Muscle of arm (tissue), 12 donors: Measurements from ENCODE around the gene MACROD1. TPM values are rescaled to one million over a fixed set of nuclear protein-coding genes. Genes with fewer than 3 reads are reported as not detected.
A peak's percentile ranks its signal among the peaks of the same experiment; 100 is the strongest.
"Not testable (repeated sequence)": the region's sequence is repeated elsewhere in the genome, so short reads cannot be mapped to it uniquely, and the experiment has no call there.

Source experiments
- DNase-seq: peaks from one replicate; pipeline ENCODE4 v3.0.0-alpha.2; 2013
- polyA plus RNA-seq, 12 donors: library from polyadenylated mRNA; unstranded; fragments of 120-200 nt; gene quantifications; one replicate each; pipeline ENCODE4 v1.2.1, GENCODE V29; 2013; ENCODE audit not compliant: insufficient read length in 12 of 12

Gene MACROD1
- polyA plus RNA-seq, 12 donors, result 41.1 to 129 (median 55.2) TPM; not detected in 1

DNA sequence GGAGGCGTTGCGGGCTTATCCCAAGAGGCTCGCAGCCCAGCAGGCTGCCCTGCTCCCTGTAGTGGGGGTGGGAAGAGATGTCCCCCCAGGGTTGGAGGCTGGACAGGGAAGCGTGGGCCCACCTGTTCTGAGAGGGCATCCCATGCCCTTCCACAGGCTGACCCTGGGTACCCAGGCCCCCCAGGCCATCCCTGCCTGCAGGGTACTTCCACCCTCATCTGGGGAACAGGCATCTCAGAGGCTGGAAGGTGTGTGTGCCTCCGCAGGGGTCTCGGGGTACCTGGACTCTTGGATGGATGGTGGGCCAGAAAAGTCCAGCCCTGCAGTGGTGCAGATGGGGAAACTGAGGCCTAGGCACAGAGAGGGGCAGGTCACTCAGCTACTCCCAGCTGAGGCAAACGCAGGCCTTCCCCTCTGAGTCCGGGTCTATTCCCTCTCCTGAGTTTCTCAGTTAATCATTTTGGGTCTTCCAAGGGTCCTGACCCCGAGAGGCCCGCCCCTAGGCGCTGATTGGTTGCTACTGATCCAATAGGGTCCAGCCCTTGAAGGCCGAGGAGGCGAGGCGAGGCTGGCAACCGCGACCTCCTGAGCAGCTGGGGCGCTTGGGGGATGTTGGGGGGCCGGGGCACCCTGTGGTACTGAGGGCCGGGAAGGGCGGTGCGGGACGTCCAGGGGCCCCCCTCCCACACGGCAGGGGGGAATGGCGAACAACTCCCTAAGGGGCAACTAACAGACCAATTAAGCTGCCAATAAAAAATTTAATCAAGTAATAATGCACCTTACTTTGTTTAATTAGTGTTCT is 106.4 kb downstream of the MACROD1 start:
- no peak for DNase-seq

DNA sequence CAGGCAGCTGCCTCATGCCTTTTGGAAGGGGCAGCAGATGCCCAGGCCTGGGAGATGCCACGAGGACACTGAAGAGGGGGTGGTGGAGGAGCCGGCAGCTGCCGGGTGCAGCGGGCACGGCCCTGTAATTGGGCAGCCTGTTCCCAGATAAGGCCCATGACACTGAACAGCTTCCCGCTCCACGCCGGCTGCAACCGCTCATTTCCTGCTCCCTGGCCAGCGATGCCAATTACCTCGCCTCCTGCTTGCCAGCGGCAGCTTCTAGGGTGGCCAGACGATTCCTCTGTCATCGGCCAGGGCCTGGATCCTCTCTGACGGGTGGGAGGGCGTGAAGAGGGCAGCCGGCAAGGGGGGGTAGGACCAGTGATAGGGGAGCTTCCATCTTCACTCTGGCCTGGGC is 107.4 kb downstream of the MACROD1 start:
- no peak for DNase-seq

DNA sequence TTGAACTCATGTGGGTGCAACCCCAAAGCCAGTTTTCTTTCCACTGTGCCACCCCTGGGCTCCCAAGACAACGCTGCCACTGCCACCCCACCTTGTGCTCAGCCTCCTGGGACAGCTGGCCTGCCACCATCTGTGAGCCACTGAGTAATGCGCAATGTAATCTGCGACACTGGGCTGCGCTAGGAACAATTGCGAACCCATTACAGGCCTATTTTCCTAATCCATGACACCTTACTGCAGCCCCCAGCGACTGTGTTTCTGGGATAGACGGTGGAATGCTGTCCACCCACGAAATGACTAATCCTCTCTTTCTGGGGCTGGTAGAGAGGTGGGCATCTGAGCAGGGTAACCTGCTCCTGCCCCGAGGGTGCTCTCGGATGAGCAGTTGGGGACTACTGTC is 108.0 kb downstream of the MACROD1 start:
- DNase-seq, result no peak

DNA sequence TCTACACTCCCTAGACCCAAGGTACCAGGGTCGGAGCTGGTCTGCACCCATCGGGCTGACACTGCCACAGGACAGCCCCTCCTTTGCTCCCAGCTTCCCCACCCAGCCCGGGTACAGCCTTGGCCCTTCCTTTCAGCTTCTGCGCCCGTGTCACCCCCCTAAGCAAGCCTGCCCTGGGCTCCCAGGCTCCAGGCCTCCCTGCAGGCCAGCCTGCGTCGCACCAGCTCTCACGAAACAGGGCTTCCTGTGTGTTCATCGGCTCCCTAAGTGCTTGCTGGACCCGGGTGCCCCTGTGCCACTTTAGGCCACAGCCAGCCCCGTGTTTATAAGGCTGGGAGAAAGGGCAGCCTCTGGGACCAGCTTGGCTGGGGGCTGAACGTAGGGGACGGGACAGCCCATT is 109.1 kb downstream of the MACROD1 start:
- no peak for DNase-seq

DNA sequence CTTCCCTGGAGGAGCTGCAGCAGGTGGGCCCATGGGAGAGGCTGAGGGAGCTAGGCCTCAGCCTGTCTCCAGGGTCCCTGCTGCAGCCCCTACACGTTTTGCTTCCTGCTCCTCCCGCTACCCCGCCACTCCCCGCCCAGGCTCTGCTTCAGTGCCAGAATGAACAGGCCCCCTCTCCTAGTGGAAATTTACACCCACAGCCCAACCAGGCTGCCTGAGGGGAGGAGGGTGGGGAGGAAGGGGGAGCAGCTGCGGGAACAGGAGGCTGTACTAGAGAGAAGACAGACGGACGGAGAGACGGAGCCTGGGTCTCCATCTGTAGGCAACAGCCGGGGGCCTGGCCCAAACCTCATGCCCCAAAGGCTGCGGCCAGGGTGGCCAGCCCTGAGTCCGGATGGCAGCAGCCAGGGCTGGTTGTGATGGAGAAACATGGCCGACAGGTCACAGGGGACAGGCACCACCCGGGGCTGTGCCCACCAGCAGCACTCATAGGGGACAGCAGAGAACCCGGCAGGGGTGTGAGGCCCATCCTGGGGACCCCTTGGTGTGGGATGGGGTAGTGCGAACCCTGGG is 109.6 kb downstream of the MACROD1 start:
- peak; percentile 68 for DNase-seq

DNA sequence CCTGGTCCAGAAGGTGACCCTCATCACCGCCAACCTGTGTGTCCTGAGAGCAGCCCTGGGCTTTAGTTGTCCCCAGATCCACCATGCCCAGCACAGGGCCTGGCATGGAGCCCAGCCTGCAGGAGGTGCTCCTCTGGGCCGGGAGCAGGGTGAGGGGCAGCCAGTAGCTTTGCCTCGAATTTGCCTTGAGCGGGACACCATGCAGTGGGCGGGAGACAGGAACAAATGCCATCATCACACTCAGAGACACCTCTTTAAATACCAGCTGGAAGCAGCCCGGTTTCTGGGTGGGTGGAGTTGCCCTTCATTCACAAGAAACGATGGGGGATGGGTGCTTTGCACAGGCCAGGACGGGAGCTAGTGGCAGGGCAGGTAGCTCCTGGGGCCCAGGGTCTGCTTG is 110.8 kb downstream of the MACROD1 start:
- no peak for DNase-seq

DNA sequence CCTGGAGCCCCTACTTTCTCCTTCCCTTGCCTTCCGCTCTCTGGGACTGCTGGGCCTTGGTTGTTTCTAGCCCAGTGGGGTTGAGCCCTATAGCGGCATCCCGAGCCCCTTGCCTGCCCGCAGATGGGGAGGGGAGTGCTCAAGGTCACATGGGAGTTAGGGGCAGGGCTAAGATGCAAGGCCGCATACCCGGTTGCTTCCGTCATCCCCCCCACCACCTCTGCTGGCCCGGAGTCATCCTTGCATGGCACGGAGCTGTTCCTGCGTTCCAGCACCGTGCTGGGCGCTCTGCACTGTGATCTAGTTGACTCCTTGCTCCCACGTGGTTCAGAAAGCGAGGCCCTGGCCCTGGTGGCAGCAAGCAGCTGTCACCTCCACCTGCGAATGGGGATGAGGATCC is 112.2 kb downstream of the MACROD1 start:
- DNase-seq, result no peak

DNA sequence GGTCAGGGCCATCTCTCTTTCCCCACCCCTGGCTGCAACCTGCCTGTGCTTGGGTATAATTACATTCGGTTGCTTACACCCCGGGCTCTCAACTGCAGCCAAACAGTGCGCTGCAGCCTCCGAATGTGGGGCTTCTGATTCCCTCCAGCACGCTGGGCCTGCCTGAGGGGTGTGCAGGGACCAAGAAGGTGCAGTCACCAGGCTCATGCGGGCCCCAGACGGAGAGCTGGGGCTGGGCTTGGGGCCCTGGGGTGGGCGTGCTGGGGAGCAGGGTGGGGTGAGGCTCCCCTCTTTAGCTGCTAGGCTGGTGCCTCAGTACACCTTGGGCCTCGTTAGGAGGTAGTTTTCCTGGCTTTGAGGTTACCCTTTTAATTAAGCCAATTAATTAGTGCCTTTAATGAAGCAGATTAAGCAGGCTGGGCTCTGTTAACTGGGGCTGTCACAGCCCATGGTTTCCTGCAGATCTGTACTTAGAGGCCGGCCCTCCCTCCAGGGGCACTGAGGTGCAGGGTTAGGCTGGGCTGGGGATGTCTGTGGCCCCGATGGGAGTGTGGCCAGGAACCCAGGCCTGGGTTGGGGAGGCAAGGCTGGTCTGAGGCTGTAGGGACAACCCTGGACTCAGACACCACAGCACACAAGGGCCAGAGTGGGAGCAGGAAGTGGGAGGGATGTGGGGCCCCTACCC is 112.8 kb downstream of the MACROD1 start:
- no peak for DNase-seq

DNA sequence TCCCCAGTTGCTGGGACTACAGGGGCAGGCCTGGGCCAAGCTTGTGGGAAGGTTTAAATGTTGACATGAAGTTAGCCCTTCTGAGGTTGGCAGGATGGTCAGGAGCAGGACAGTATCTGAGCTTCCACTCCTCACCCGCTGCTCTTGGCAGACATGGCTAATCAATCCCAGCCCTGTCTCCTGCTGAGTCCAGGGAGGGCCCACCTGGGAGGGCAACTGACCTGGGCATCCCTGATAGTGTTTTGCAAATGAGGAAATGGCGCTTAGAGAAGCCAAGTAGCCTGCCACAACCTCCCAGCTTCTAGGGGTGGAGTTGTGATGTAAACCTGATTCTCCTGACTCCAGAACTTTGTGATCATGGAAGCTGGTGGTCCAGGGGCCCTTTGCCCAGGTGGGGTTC is 113.5 kb downstream of the MACROD1 start:
- no peak for DNase-seq

DNA sequence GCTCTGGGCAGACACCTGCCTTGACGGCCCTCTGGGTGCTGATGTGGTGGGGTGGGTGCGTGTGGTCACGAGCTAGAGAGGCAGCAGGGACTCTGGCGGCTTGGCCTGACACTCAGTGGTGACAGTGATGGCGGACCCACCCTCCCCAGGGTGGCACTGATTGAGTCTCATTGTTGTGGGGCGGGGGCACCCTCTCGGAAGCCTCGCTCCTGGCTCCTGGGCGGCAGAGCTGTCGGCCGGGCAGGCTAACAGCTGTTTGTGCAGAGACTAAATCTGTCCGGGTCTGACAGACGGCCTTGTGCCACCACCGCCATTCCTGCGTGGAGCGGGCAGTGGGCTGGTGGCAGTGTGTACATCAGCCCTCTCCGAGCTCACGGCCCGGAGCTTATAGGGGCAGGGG is 114.6 kb downstream of the MACROD1 start:
- DNase-seq, result no peak

DNA sequence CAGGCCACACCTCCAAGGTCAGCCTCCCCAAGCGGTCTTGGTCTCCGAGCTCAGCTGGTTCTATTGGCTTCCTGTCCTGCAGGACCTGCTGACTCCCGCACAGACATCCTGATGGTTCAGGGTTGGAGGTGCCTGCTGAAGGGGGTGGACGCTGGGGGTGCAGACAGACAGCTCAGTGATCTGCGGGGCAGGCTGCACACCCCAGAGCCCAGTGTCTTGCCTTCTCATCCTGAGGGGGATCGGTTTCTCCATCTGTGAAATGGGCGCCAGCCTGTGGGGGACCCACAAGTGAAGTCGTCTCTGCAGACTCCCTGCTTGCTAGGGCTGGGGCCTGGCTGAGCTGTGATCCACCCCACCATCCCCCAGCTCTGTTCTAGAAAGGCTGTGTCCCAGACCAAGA is 116.4 kb downstream of the MACROD1 start:
- DNase-seq, result no peak

DNA sequence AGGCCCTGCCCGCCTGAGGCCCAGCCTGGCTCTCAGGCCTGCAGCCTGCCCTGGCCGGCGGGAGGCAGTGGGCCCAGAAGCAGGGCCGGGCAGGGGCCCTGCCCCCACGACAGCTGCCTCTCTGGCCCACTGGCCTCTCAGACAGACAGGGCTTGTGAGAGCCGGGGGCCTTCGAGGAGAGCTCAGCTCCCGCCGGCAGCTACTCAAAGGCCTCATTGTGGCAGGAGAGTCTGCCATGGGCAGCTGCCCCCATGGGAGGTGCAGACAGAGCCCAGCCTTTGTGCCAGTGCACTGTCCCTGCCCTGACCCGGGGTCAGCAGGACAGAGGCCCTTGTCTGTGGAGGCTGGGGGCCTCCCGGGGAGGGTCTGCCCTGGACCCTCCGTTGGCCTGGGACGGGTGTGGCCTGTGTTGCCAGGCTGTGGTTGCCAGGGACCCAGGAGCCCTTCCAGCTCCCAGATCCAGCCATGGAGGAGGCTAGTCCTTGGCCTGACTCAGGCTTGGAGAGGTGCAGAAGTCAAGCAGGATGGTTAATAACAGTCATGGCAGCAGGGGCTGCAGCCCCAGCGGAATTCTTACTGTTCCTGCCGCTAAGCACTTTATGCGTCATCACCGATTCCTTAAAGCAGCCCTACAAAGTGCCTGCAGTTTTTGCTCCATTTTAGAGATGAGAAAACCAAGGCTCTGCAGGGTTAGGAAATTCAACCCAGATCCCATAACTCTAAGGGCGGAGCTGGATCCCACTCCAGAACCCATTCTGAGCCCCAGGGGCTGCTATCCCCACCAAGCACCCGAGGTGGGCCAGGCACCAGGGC is 117.7 kb downstream of the MACROD1 start:
- DNase-seq, result no peak

DNA sequence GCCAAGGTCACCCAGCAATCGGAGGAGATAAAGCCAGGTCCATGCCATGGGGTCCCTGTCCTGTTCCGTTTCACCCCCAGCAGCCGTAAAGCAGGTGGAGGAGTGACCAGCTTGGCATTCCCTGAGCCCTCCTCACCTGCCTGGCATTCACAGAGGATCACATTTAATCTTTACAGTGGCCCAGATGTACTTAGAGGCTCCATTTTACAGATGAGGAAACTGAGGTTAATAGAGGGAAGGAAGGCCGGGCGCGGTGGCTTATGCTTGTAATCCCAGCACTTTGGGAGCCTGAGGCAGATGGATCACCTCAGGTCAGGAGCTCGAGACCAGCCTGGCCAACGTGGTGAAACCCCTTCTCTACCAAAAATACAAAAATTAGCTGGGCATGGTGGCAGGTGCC is 118.5 kb downstream of the MACROD1 start:
- not testable (repeated sequence) for DNase-seq

DNA sequence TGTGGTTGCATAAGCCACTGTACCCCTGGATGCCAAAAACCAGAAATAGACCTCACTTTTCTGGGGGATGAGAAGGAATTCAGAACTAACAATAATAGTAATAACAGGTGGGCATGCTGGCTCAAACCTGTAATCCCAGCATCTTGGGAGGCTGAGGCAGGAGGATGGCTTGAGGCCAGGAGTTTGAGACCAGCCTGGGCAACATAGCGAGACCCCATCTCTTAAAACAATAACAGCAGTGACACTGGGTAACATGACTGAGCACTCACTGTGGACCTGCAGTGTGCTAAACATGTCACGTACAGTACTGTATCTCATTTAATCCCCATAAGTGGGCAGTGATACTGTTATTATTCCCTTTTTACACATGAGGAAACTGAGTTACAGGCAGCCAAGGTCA is 120.2 kb downstream of the MACROD1 start:
- DNase-seq, result no peak

DNA sequence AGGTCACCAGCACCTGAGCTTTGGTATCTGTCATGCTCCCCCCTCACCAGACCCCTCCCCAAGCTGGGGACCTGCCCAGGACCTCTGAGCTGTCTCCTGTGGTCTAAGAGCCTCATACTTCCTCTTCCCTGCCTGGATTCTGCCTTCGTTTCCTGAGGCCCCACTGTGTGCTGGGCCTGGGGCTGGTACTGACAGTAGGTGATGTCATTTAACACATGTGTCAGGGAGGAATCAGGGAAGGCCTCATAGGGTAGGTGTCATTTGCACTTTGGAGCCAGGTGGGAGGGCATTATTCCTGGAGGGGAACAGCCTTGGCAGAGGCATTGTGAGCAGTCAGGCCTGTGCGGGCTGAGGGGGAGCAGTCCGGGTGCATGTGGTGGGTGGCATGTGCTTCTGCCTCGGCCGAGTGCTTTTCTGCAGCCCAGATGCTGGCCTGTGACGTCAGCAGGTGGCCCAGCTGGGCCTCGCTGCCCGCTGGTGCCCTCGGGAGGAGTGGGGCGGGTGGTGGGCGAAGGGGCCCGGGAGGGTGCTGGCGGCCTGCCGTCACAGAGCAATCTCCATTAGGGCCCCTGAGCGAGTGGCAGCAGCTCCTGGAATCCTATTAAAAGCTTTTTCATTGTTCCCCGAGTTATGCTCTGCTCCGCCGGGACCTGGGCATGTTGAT is 121.1 kb downstream of the MACROD1 start:
- DNase-seq, result no peak

DNA sequence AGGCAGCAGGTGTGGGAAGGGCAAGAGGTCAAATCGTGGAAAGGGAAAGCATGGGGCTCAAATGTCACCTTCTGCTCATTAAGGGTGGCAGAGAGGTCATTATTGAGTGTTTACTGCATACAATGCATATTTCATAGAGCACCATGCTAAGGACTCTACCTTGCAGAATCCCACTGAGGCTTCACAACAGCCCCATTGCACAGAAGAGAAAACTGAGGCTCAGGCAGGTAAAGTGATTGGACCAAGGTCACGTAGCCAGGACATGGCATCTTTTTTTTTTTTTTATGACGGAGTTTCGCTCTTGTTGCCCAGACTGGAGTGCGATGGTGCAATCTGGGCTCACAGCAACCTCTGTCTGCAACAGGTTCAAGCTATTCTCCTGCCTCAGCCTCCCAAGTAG is 122.4 kb downstream of the MACROD1 start:
- no peak for DNase-seq

DNA sequence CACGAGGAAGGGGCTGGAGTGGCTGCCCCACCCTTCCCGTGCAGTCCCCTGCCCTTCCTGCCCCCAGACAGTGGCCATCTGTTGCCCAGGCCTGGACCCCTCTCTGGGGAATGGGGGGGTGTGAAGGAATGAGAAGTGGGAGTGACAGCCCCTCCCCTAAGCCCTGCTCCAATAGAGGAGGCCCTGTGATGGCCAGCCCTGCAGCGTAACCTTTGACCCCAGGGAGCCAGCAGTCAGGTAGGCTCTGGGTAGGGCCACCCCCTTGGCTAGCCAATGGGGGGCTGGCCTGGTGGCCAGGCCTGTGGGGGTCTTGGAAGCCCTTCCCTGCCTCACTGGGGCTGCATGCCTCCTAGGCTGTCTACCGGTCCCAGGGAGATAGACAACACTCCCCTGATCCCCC is 123.6 kb downstream of the MACROD1 start:
- no peak for DNase-seq

DNA sequence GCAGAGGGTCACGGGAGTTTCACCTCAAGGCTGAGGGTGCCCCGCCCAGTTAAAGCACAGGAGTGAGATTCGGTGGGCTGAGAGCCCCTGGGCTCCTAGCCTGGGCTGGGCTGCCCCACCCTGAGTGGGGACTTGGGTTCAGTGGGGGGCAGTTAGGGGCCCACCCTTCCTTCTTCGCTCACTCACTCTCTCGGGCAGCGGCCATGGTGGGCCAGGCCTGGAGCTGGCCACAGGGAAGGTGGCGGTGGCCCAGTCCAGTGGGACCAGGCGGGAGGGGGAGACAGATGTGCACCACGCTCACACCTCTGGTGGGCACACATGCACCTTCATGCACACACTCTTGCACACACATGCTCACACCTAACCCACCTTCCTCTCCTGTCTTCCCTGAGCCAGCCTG is 124.1 kb downstream of the MACROD1 start:
- no peak for DNase-seq

DNA sequence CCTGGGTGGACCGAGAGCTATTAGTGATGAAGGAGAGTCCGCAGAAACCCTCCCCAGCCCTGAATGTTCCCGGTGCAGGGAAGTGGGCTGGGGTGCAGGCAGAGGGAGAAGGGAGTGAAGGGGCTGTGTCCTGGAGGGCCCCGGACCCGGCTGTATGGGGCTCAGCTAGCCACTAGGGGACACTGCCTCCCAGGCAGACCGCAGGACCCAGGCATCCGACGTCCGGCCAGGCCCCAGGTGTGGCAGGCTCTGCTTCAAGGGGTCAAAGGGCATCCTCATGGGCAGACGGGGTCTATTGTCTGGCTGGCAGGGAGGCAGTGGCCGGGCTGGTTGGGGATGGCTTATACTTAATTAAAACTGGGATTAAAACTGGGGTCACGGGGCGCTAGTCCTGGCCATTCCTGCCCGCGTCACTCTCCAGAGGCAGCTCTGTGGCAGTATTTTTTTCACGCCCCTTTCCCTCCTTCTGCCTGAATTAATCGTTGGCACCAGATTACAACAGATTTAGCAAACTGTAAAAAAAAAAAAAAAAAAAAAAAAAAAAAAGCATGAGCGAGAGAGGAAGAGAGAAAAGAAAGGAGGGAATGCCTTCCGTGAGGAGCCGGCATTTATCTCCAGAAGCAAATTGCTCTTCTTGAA is 125.1 kb downstream of the MACROD1 start:
- DNase-seq, result no peak

DNA sequence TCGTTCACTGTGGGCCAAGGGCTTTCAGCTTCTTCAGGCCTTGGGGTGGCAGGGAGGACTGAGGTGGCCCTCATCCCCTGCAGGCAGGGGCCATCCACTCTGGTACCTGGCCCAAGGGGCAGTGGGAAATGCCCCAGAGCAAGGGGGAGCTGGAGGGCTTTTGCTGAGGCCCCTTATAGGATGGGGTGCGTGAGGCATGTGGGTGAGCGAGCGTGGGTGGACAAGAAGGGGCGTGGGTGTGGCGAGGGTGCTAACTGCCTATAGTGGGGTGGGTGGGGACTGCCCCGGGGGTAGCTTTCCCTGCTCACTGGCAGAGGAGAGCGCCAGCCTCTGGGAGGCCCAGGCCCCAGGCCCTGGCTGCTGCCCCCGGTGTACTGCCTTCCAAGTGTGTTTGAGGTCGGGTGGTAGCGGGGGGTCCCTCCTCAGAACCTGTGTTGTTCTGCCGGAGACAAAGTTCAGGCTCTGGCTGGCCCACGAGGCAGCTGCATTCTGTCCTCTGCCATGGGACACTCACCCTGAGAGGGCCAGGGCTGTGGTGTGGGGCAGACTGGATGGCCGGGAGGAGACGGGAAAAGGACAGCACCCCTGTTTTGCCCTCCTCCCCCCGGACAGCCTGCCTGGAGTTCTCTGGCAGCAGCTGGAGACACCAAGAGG is 126.8 kb downstream of the MACROD1 start:
- DNase-seq, result no peak

DNA sequence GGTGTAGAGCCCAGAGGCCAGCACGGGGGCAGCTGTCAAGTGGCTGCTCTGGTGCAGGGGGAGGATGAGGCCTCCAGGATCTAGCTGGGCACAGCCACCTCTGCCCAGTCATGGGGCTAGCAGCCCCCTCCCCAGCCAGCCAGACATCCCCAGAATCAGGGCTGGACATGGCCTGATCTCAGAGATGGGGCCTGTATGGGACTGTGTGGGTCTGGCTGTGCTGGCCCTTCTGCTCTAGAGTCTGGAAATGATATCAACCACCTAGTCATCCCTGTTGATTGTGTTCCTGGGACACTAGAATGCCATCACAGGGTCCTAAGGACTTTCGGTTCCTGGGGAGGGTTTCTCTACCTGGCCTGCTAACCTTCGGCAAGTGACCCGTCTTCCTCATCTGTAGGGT is 127.4 kb downstream of the MACROD1 start:
- no peak for DNase-seq
